SKM-1 treated with dmso at 0.1 percent for 144 hours (cell line): ENCODE results near the gene TAF3.
"Not testable (repeated sequence)": the region's sequence is repeated elsewhere in the genome, so short reads cannot be mapped to it uniquely, and the experiment has no call there.

Source experiments
- DNase-seq: peaks from one replicate; lab custom pipeline; 2025; ENCODE audit not compliant: unreplicated experiment; lab: John Stamatoyannopoulos, UW

TAF3 gene

GRCh38 chr10:7811743-7812142 is 6.6 kb upstream of the TAF3 start:
- DNase-seq, result not testable (repeated sequence)

GRCh38 chr10:7813481-7813880 is 4.8 kb upstream of the TAF3 start:
- no peak for DNase-seq

- DNase-seq, result no peak
These were observed 729 bp upstream of the TAF3 start for GRCh38 chr10:7817576-7817975.

GRCh38 chr10:7817984-7818294 is 366 bp upstream of the TAF3 start:
- DNase-seq, result no peak

DNA sequence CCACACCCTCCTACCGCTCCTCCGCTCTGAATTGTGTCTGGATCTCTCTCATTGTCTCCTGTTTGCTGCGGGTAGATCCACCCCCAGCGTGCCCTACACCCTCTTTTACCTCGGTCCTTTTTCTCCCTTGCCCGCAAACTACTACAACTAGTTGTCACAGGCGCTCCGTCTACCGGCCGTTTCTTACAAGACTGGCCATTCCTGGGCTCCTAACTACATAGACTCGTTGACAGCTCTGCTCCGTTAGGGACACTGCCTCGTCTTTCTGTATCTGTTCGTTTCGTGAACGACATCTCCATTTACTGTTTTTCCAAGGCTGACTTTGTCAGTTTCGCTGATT is 786 bp downstream of the TAF3 start:
- peak; percentile 5 for DNase-seq

- DNase-seq, result no peak
These were observed 5.9 kb downstream of the TAF3 start for GRCh38 chr10:7824251-7824650.

DNA sequence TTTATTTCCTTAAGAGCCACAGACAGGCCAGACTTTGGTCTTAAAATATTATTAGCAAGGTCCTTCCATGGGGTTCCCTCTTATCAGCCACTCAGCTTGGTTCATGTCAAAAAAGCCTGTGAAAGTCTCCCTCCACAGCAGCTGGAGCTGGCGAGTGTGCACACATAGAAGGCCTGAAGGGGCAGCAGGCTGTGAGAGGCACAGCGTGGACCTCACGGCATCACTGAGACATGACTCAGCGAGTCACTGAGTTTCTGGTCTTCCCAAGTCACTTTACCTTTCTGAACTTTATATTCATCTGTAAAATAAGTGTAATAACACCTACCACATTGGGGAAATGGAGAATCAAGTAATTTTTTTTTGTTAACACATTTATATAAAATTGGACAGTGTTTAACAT is 8.7 kb downstream of the TAF3 start:
- no peak for DNase-seq

GRCh38 chr10:7829289-7829834 is 11.1 kb downstream of the TAF3 start:
- no peak for DNase-seq

DNA sequence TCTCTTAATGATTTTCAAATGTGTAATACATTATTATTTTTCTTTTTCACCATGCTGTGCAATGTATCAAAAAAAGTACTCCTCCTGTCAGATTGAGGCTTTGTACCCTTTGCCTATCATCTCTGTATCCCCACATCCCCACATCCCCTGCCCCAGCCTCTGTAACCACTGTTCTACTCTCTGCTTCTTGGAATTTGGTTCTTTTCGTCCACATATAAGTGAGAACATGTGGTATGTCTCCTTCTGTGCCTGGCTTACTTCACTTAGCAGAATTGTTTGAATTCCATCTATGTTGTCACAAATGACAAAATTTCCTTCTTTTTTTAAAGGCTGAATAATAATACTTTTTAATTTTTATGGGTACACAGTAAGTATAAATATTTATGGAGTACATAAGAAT is 13.8 kb downstream of the TAF3 start:
- no peak for DNase-seq

- no peak for DNase-seq
These were observed 14.9 kb downstream of the TAF3 start for GRCh38 chr10:7833210-7833609.

DNA sequence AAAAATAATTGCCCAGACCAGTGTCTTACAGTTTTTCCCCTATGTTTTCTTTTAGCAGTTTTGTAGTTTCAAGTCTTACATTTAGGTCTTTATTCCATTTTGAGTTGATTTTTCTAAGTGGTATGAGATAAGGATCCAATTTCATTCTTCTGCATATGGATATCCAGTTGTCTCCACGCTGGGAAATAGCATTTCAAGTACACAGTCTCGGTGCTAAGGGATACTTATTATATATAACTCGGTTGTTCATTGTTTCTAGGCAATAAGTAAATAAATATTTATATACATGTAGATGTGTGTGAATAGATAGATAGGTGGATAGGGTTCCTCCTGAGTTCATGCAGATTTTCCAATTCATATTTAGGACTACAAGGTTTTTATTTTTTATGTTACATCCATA is 16.0 kb downstream of the TAF3 start:
- DNase-seq, result no peak

- no peak for DNase-seq
These were observed 18.3 kb downstream of the TAF3 start for GRCh38 chr10:7836571-7836970.

DNA sequence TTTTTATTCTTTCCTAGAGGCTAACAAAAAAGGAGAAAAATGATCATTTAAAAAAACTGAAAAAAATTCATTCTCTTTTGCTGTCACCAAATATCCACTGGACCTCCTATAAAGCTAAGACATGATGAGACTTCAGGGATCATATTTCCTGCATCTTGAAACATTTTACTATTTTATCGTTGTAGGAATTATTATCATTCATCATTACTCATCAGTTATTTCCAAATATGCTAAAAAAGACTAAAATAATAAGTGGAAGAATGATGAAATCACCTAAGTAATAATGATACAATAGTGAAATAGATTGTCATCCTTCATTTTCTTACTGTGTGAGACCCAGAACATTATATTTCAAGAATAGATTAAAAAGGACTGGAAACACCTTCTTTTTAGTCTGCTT is 28.3 kb downstream of the TAF3 start:
- DNase-seq, result no peak

DNA sequence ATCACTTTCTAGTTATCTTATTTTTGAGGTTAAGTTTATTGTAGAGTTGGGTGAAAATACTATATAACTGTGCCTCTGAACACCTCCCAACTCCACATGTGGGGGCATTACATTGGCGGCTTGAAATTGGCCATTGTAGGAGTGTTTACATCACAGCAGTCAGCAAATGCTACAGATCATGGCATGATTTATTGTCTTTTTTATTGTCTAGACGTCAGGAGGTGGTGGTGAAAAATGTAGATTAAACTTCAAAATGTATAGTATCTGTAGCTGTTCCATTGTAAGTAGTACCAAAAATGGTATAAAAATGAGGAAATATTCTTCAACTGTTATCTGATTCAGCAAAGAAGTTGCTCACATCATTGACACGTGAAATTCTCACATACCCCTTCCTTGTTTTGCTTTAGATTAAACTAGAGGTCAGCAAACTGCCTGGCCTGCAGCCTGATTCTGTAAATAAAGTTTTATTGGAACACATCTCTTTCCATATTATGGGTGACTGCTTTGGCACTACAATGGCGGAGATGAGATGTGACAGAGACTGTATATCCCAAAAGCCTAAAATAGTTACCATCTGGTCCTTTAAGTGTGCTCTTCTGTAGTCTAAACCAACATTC is 35.0 kb downstream of the TAF3 start:
- no peak for DNase-seq

DNA sequence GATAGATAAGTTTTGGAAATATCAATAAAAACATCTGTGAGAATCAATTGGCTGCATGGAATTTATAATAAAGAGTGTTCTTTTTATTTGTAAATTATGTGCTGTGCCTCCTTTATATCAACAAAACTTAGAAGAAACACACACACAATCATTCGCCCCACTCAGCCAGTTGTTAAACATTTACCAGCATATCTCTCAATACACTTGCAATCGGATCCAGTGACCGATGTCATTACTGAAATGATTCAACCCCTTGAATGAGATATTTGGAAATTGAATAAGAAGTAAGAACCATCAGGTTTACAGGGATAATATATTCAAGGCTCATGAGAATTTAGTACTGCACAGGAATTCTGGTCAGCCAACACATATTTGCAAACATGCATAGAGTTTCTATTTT is 35.6 kb downstream of the TAF3 start:
- no peak for DNase-seq

DNA sequence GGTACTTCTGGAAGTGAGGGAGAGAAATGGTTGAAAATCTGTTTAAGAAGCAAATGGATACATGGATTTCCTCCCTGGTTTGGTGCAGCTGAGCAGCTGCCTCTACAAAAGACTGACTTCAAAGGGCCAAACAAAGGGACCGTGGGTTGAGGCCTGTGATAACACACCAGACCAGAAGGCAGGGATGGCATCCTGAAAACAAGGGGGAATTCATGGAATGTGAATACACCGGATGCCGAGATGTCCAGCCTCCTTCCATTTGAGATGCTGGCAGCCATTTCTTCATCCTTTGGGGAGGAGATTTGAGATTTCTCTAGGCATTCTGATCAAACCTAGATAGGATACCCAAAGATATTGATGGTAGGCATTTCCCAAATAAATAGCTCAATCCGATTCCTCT is 36.9 kb downstream of the TAF3 start:
- no peak for DNase-seq

DNA sequence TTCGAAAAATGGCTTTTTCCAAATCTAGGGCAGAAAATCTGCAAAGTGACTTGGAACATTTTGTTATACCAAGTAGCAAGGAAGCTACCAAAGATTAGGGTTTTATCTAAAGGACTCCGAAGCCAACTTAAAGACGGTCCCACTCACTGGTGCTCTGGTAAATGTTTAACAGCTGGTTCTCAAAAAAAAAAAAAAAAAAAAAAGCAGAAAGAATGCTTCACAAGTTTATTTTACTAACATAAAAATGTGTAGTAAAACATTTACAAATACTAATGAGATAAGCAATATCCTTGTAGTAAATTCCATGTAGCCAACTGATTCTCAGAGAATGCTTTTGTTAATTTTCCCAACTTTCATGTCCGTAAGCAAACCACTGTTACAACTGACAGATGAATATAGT is 38.4 kb downstream of the TAF3 start:
- no peak for DNase-seq

DNA sequence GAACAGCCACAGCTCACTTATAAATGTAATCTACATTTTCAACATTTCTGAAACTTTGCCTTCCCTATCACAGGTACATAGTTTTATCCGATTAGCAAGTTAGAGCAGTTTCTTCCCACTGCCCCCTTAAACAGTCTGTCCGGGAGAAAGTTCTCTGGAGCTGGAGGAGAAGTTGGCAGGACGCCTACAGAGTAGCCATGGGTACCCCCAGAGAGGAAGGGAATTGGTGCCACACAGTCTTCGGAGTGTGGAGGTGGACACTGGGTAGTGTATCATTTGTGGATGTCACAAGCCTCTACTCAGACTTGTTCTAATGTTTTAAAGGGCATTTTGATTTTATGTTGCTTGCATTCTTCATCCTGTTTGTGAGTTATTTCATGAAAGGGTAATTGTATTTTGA is 39.0 kb downstream of the TAF3 start:
- DNase-seq, result no peak

GRCh38 chr10:7861509-7862120 is 43.3 kb downstream of the TAF3 start:
- no peak for DNase-seq

GRCh38 chr10:7862121-7862514 is 43.8 kb downstream of the TAF3 start:
- DNase-seq, result no peak

DNA sequence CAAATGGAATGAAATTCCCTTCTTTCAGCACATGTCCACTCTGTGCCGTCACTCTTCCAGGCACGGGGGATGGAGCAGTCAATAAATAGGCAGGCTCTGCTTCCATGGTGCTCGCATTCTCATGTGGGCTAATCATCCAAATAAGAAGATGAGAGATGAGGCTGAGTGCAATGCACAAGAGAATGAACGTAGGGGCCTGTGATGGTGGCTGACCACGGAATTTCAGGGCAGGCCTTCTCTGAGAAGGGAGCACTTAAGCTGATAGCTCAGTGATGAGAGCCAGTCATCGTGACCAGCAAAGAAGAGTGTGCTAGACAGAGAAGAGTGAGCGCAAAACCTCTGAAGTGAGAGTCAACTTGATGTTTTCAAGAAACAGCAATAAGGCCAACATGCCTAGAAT is 47.9 kb downstream of the TAF3 start:
- DNase-seq, result no peak

GRCh38 chr10:7872041-7872442 is 53.7 kb downstream of the TAF3 start:
- DNase-seq, result peak; percentile 1

DNA sequence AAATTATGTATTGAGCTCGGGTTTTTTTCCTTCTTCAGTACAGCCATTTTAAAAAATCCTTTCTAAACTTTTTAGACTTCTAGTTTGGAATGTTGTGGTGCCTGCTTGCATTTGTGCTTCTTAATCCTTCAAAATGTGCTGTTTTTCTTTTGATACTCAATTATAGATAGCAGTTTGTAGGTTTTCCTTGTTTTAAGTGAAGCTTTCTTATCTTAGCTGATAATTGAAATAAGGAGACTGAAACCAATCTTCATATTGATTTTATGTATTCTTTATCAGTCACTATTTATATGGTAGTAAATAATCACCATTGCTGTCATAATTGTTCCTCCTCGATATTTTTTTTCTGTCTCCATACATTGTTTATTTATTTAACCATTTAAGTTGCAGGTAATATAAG is 56.6 kb downstream of the TAF3 start:
- no peak for DNase-seq
